ENCODE results near the gene IL19. TPM values are rescaled to one million over a fixed set of nuclear protein-coding genes. Genes with fewer than 3 reads are reported as not detected.
A peak's percentile ranks its signal among the peaks of the same experiment; 100 is the strongest.

The IL19 gene
- total RNA-seq, 1 experiment from 2014 or later = not detected

- no peak overlapping the region for H3K56ac ChIP-seq (ENCODE audit: insufficient read length, low read depth, low read length)
- H2BK20ac ChIP-seq (ENCODE audit: low read depth, low read length, poor library complexity, severe bottlenecking) = no peak overlapping the region
- no peaks in the 10 kb centered on the region for H3K79me2 ChIP-seq (ENCODE audit: insufficient read depth, low read length)
- WGBS (ENCODE audit: extremely low coverage, insufficient read length, low lambda C conversion rate) = no CpG with 5 or more reads among the region's 9 CpGs
- H2AFZ ChIP-seq (ENCODE audit: low read length) = no peak overlapping the region
- Mint-ChIP-seq H3K36me3 (ENCODE audit: insufficient read depth in 1 of 3, low read depth in 3 of 3) (peaks cover 4 to 30% (median 25%) of the 10 kb centered on the region in 3 experiments; a peak in 6 of 7 replicates), H3K27me3 (ENCODE audit: low read depth) (no peaks in the 10 kb centered on the region; the same call in 1 of the 2 replicates), H3K9me3 (no peaks in the 10 kb centered on the region), H3K27ac (no peak overlapping the region), H3K4me3 (no peak overlapping the region), H3K4me1 (peaks cover 8 to 9% of the 10 kb centered on the region in 2 experiments)
- H4K8ac ChIP-seq (replicated peaks; ENCODE audit: insufficient read length, low read depth, low read length) = no peak overlapping the region
- no peaks in the 10 kb centered on the region for H3K27me3 ChIP-seq (ENCODE audit: insufficient read depth, low read length)
- no peak overlapping the region for H3K27ac ChIP-seq (ENCODE audit: insufficient read length, low read depth, low read length)
- peak; percentile 70 for DNase-seq
- H3K23ac ChIP-seq (ENCODE audit: insufficient read length, low read depth, low read length) = no peak overlapping the region
- no peak overlapping the region for H3T11ph ChIP-seq (ENCODE audit: low read length)
- H3K4me2 ChIP-seq (ENCODE audit: insufficient read depth, insufficient read length, low read length) = no peak overlapping the region
- no peak overlapping the region for H4K91ac ChIP-seq (ENCODE audit: insufficient read length, low read depth, low read length)
- H2BK120ac ChIP-seq (ENCODE audit: low read depth, low read length, poor library complexity, severe bottlenecking) = no peak overlapping the region
- H3K4ac ChIP-seq (ENCODE audit: low read depth, low read length) = no peak overlapping the region
- H4K20me1 ChIP-seq (ENCODE audit: control insufficient read depth, insufficient read depth, insufficient read length) = no peaks in the 10 kb centered on the region
- H3K9me3 ChIP-seq (ENCODE audit: control insufficient read depth, low read depth, low read length) = no peaks in the 10 kb centered on the region
- no peaks in the 10 kb centered on the region for H3K23me2 ChIP-seq (ENCODE audit: insufficient read length, low read depth, low read length, poor library complexity, severe bottlenecking)
- H2BK15ac ChIP-seq (ENCODE audit: low read depth, low read length) = no peak overlapping the region
- H3K79me1 ChIP-seq (ENCODE audit: insufficient read depth, low read depth, low read length, poor library complexity, severe bottlenecking) = no peaks in the 10 kb centered on the region
- no peak overlapping the region for H4K5ac ChIP-seq (ENCODE audit: insufficient read length, low read depth, low read length)
- H2BK5ac ChIP-seq (ENCODE audit: insufficient read length, low read length) = no peak overlapping the region
- H3K14ac ChIP-seq (ENCODE audit: insufficient read depth, low read length) = no peak overlapping the region
- TF ChIP-seq CTCF (conservative IDR thresholded peaks at IDR 0.05) = peak; percentile 76
- no peak overlapping the region for H2BK12ac ChIP-seq (ENCODE audit: insufficient read length, low read depth, low read length)
- peaks cover 2% of the 10 kb centered on the region; the same call in 1 of the 2 replicates for H3K4me1 ChIP-seq (ENCODE audit: insufficient read depth, low read length)
- no peak overlapping the region for H3K9ac ChIP-seq (ENCODE audit: extremely low read depth, insufficient read length, low read length)
- no peak overlapping the region for H3K18ac ChIP-seq (ENCODE audit: insufficient read length, low read depth, low read length)
- H2AK5ac ChIP-seq (ENCODE audit: insufficient read length, low read length) = no peak overlapping the region
These were observed 36.0 kb upstream of the IL19 start for GRCh38 chr1:206734499-206735142.

Measured in H9 (cell line).